K562 (cell line): ENCODE data around the gene CD55. TPM values are rescaled to one million over a fixed set of nuclear protein-coding genes. Genes with fewer than 3 reads are reported as not detected.

Experiments
- BCOR ChIP-seq: fragments of 450-650 bp; IDR thresholded peaks from 2 replicates; pipeline ENCODE4 v1.6.1; 2016
- CHCHD3 ChIP-seq: fragments of 250-450 bp; sonication (Bioruptor Pico); IDR thresholded peaks from 2 replicates; pipeline ENCODE4 v2.1.2; 2022; ENCODE audit warnings: mild to moderate bottlenecking
- COPS2 ChIP-seq: fragments of 450-650 bp; conservative IDR thresholded peaks from 2 replicates; pipeline ENCODE4 v1.6.1; 2016; ENCODE audit warnings: mild to moderate bottlenecking, moderate library complexity
- ELF1 ChIP-seq: fragments of 200-800 bp; sonication (Bioruptor generic); IDR thresholded peaks from 2 replicates; pipeline ENCODE4 v1.6.1; 2016; ENCODE audit warnings: missing genetic modification characterization, missing compliant biosample characterization
- EWSR1 ChIP-seq: fragments of 450-650 bp; IDR thresholded peaks from 2 replicates; pipeline ENCODE4 v1.6.1; 2018; ENCODE audit warnings: borderline replicate concordance, mild to moderate bottlenecking, low read depth, moderate library complexity; ENCODE audit not compliant: partially characterized antibody
- EZH2 ChIP-seq: IDR thresholded peaks from 2 replicates; pipeline ENCODE4 v1.6.1; 2012; ENCODE audit warnings: low read depth, mild to moderate bottlenecking, inconsistent platforms, low read length, borderline replicate concordance
- MAFG ChIP-seq: fragments of 450-650 bp; conservative IDR thresholded peaks from 2 replicates; pipeline ENCODE4 v1.6.1; 2016; ENCODE audit warnings: missing genetic modification characterization, missing compliant biosample characterization
- MYC ChIP-seq, 2 experiments: fragments of 250-450 bp in 1 of 2; sonication (Bioruptor Pico) in 1 of 2; IDR thresholded peaks; 2 replicates each; pipeline versions ENCODE4 v1.5.1 to v1.6.1; 2012 to 2021; ENCODE audit warnings: low read depth in 2 of 2, borderline replicate concordance in 1 of 2, improper control_type of control experiment in 1 of 2, low read length in 1 of 2, mild to moderate bottlenecking in 1 of 2, moderate library complexity in 1 of 2
- PML ChIP-seq: IDR thresholded peaks from 2 replicates; pipeline ENCODE4 v1.6.1; 2012; ENCODE audit warnings: low read length, inconsistent platforms
- PTRF ChIP-seq: fragments of 450-650 bp; IDR thresholded peaks from 2 replicates; pipeline ENCODE4 v1.6.1; 2016; ENCODE audit warnings: mild to moderate bottlenecking, missing genetic modification characterization, missing compliant biosample characterization
- RBM14 ChIP-seq: fragments of 200-400 bp; formaldehyde crosslinking; IDR thresholded peaks from 2 replicates; pipeline ENCODE4 v1.6.1; 2018; ENCODE audit warnings: low read depth, mild to moderate bottlenecking, low read length, moderate library complexity, borderline replicate concordance; ENCODE audit not compliant: insufficient read depth
- RFX7 ChIP-seq: fragments of 250-450 bp; sonication (Bioruptor Pico); IDR thresholded peaks from 2 replicates; pipeline ENCODE4 v1.5.1; 2021; ENCODE audit warnings: mild to moderate bottlenecking
- SPI1 ChIP-seq: IDR thresholded peaks from 2 replicates; pipeline ENCODE4 v1.6.1; 2011; ENCODE audit warnings: low read depth, low read length, control low read depth, borderline replicate concordance
- TCFL5 ChIP-seq: fragments of 250-450 bp; sonication (Bioruptor Pico); conservative IDR thresholded peaks from 2 replicates; pipeline ENCODE4 v1.6.1; 2021; ENCODE audit warnings: mild to moderate bottlenecking, moderate library complexity, matching md5 sums
- TEAD1 ChIP-seq, 2 experiments: fragments of 450-650 bp in 1 of 2; sonication (generic) in 1 of 2; formaldehyde crosslinking; IDR thresholded peaks; 2 replicates each; pipeline versions ENCODE4 v1.4.0 to v1.8.0; 2020 to 2022; ENCODE audit warnings: mild to moderate bottlenecking in 2 of 2, missing genetic modification reagents in 1 of 2
- USF1 ChIP-seq: sonication (generic); formaldehyde crosslinking; IDR thresholded peaks from 2 replicates; pipeline ENCODE4 v1.9.0; 2022; ENCODE audit warnings: mild to moderate bottlenecking, missing genetic modification reagents
- ZNF146 ChIP-seq: IDR thresholded peaks from one replicate; pipeline ENCODE4 v1.6.1; 2018; ENCODE audit warnings: missing compliant biosample characterization; ENCODE audit not compliant: unreplicated experiment
- ZNF197 ChIP-seq: fragments of 200-800 bp; sonication (Bioruptor generic); IDR thresholded peaks from 2 replicates; pipeline ENCODE4 v1.6.1; 2016; ENCODE audit warnings: low read depth, missing genetic modification characterization, missing compliant biosample characterization
- ZNF584 ChIP-seq: fragments of 200-800 bp; sonication (Bioruptor generic); IDR thresholded peaks from 2 replicates; pipeline ENCODE4 v1.6.1; 2016; ENCODE audit warnings: low read depth, mild to moderate bottlenecking, missing genetic modification characterization, missing compliant biosample characterization
- ZNF699 ChIP-seq: fragments of 250-450 bp; sonication (Bioruptor Pico); IDR thresholded peaks from 2 replicates; pipeline ENCODE4 v1.8.0; 2021; ENCODE audit warnings: mild to moderate bottlenecking, moderate library complexity; ENCODE audit not compliant: insufficient replicate concordance
- polyA plus RNA-seq, 8 experiments: library from polyadenylated mRNA; depleted of rRNA in 4 of 8; stranded (reverse) in 5 of 8; unstranded in 3 of 8; fragments of >200 nt; fragmentation: Nextera tagmentation in 2 of 8; fragmentation: Illumina TruSeq in 1 of 8; extraction: Ambion mirVana in 2 of 8; extraction: Trizol in 1 of 8; gene quantifications; 2 replicates each; pipeline versions ENCODE4 v1.2.1 to v1.2.3, GENCODE V29; 2011 to 2014; ENCODE audit warnings: inconsistent platforms in 1 of 8, missing spikeins in 1 of 8
- total RNA-seq, 7 experiments: library from RNA; depleted of rRNA in 6 of 7; stranded (reverse); fragments of >200 nt in 6 of 7; fragmentation: Illumina TruSeq in 2 of 7; extraction: Trizol in 2 of 7; gene quantifications; 2 replicates each; pipeline versions ENCODE4 v1.2.1 to v1.2.3, GENCODE V29; 2011 to 2021; ENCODE audit warnings: low replicate concordance in 1 of 7
- TF ChIP-seq, protein P1 (sequence below): fragments of 450-650 bp; IDR thresholded peaks from 2 replicates; pipeline ENCODE4 v1.6.1; 2018; ENCODE audit warnings: mild to moderate bottlenecking, low read depth; ENCODE audit not compliant: partially characterized antibody
- TF ChIP-seq, protein P2 (sequence below): fragments of 250-450 bp; sonication (Bioruptor Pico); IDR thresholded peaks from 2 replicates; pipeline ENCODE4 v1.8.0; 2021; ENCODE audit warnings: moderate library complexity, mild to moderate bottlenecking, inconsistent platforms
- TF ChIP-seq, protein P3 (sequence below): sonication (generic); formaldehyde crosslinking; IDR thresholded peaks from 2 replicates; pipeline ENCODE4 v1.5.0; 2020; ENCODE audit warnings: missing genetic modification reagents

CD55 gene
- total and polyA plus RNA-seq, 9 of the 15 experiments (the other 6 are each of a cell fraction or from before 2014, with no cell fraction given), result 17.7 to 150 (median 97.0) TPM

DNA sequence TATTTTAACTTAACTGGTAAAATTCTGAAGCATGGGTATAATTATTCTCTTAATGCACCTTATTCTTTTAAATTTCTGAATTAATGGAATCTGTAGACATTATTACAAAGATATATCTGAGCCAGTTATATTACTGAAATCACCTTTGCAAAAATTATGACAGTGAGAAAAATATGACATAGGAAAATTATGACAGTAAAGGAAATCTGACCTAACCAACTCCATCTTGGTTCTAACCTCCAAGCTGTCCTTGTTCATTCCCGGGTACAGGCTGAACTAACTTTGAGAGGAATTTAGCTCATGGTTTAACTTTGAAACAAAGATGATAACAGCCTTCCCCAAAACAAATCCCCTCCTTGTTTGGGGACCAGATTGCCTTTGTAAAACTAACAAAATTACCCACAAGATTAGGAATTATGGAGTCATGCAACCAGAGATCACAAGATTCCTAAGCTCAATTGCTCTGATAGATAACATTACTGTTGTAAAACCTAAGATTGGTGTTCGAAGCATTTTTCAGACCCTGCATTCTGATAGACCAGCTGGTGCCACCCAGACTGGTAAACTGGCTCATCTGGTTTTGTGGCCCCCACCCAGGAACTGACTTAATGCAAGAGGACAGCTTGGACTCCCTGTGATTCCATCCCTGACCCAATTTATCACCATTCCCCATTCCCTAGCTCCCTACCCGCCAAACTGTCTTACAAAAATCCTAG is 9.4 kb upstream of the CD55 start (continued):
- TF ChIP-seq, protein P1, sequence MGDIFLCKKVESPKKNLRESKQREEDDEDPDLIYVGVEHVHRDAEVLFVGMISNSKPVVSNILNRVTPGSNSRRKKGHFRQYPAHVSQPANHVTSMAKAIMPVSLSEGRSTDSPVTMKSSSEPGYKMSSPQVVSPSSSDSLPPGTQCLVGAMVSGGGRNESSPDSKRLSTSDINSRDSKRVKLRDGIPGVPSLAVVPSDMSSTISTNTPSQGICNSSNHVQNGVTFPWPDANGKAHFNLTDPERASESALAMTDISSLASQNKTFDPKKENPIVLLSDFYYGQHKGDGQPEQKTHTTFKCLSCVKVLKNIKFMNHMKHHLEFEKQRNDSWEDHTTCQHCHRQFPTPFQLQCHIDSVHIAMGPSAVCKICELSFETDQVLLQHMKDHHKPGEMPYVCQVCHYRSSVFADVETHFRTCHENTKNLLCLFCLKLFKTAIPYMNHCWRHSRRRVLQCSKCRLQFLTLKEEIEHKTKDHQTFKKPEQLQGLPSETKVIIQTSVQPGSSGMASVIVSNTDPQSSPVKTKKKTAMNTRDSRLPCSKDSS, result no peak
- TF ChIP-seq TEAD1 (CRISPR knock-in tag; IDR thresholded peaks at IDR 0.05) (peak in 1 of 2 experiments; percentile 71; a peak in 3 of 4 replicates), EZH2 (no peak), SPI1 (no peak), COPS2 (no peak), TCFL5 (CRISPR knock-in tag) (peak; percentile 75), CHCHD3 (CRISPR knock-in tag) (no peak), RFX7 (no peak), ZNF197 (CRISPR knock-in tag) (peak; percentile 49; the same call in 1 of the 2 replicates), ZNF584 (CRISPR knock-in tag) (peak; percentile 89; the same call in 1 of the 2 replicates), ELF1 (no peak), PTRF (peak; percentile 70), ZNF146 (CRISPR knock-in tag) (no peak), ZNF699 (CRISPR knock-in tag) (no peak), MYC (IDR thresholded peaks at IDR 0.05; ENCODE audit: low read depth, low read length) (no peak), MYC (CRISPR knock-in tag; IDR thresholded peaks at IDR 0.05; ENCODE audit: borderline replicate concordance, low read depth) (peak; percentile 86), USF1 (CRISPR knock-in tag) (no peak), BCOR (no peak), RBM14 (no peak), EWSR1 (no peak), MAFG (tag) (no peak), PML (no peak)
- TF ChIP-seq, protein P2, sequence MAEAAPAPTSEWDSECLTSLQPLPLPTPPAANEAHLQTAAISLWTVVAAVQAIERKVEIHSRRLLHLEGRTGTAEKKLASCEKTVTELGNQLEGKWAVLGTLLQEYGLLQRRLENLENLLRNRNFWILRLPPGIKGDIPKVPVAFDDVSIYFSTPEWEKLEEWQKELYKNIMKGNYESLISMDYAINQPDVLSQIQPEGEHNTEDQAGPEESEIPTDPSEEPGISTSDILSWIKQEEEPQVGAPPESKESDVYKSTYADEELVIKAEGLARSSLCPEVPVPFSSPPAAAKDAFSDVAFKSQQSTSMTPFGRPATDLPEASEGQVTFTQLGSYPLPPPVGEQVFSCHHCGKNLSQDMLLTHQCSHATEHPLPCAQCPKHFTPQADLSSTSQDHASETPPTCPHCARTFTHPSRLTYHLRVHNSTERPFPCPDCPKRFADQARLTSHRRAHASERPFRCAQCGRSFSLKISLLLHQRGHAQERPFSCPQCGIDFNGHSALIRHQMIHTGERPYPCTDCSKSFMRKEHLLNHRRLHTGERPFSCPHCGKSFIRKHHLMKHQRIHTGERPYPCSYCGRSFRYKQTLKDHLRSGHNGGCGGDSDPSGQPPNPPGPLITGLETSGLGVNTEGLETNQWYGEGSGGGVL, result peak; percentile 68; the same call in 1 of the 2 replicates
- TF ChIP-seq, protein P3, sequence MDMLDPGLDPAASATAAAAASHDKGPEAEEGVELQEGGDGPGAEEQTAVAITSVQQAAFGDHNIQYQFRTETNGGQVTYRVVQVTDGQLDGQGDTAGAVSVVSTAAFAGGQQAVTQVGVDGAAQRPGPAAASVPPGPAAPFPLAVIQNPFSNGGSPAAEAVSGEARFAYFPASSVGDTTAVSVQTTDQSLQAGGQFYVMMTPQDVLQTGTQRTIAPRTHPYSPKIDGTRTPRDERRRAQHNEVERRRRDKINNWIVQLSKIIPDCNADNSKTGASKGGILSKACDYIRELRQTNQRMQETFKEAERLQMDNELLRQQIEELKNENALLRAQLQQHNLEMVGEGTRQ, result no peak
